GM18873 (cell line): Measurements from ENCODE around the gene TLDC2.
"Not testable (repeated sequence)": the region's sequence is repeated elsewhere in the genome, so short reads cannot be mapped to it uniquely, and the experiment has no call there.

Experiments
- ATAC-seq: cut with Tn5 transposase; IDR thresholded peaks from one replicate; pipeline ENCODE4 v1.9.1; 2021; ENCODE audit warnings: mild to moderate bottlenecking, moderate library complexity, moderate number of reproducible peaks; ENCODE audit not compliant: unreplicated experiment, low FRiP score

TLDC2 gene

GRCh38 chr20:36936761-36937401, 60.9 kb downstream of the TLDC2 start:
- not testable (repeated sequence) for ATAC-seq

DNA sequence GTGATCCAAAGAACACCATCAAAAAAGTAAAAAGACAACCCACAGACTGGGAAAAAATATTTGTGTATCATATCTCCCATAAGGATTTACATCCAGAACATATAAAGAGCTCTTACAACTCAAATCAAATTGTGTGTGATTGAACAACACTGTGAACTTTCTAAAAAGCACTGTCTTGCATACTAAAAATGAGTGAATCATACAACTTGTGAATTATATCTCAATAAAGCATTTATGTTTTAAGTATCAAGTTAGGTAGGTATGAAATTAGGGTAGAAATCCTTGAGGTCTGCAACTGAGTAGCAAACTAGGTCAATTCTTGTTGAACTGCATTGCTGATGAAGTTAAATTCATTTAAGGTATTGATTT, 61.4 kb downstream of the TLDC2 start:
- ATAC-seq, result no peak

DNA sequence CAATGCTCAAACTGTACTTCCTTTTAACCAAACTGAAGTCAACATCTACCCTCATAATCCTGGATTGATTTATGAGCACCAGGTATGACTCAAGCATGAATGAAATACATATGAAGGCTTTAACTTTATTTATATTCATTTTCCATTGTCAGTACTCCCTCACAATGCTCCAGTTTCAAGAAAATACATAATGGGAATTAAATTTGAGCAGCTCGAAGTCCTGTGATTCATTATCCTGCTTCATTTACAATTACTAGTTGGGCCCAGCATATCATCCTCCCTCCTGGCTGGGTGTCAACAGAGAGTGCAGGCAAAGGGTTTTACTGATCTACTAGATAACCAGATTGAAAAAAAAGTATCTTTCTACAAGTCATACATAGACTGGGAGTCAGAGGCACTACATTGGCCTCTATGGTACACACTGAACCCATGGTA, 65.5 kb downstream of the TLDC2 start:
- no peak for ATAC-seq
